ENCODE results near the gene ADCK1. TPM values are rescaled to one million over a fixed set of nuclear protein-coding genes. Genes with fewer than 3 reads are reported as not detected.

ADCK1 gene
- total RNA-seq, 1 experiment from 2014 or later = 8.8 TPM

DNA sequence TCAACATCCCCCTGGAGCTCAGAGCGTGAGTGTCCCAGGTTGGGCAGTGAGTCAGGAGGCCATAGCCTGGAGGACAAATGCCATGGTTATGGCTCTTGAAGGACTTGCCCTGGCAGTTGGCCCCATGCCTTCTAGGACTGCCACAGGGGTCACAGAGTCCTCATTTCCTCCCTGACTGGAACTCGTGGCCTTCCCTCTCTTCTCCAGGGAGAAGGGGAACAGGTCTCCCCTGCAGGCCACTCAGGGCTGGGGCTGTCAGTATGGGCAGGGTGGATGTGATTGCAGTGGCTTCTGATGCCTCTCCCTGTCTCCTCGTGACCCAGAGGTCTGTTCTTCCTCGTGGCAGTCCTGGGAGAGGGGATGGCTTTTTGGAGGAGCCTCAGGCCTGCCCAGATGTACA, 70.7 kb downstream of the ADCK1 start:
- no peaks in the 10 kb centered on the region for H3K36me3 ChIP-seq (ENCODE audit: control insufficient read depth, insufficient read depth, low read length)
- no peak overlapping the region for H3K4me3 Mint-ChIP-seq (ENCODE audit: unreplicated experiment)
- no TSS peak for BruUV-seq (replicated peaks)
- H3K27ac Mint-ChIP-seq (ENCODE audit: unreplicated experiment) = no peak overlapping the region
- no peak overlapping the region for H3K4me3 ChIP-seq (ENCODE audit: low read depth, low read length)
- H3K9me3 ChIP-seq = no peaks in the 10 kb centered on the region
- POLR2A ChIA-PET = no interaction called here
- DNase-seq = no peak
- no peaks in the 10 kb centered on the region for H3K4me1 ChIP-seq
- no peaks in the 10 kb centered on the region for H3K27me3 ChIP-seq (replicated peaks; ENCODE audit: control insufficient read depth, insufficient read depth, low read length)
- no peaks in the 10 kb centered on the region for H3K27me3 Mint-ChIP-seq (ENCODE audit: insufficient read depth, unreplicated experiment)
- intact Hi-C loops (cut with micrococcal nuclease; ENCODE audit: unreplicated experiment) = no loop called here
- H3K4me1 Mint-ChIP-seq (ENCODE audit: low read depth, unreplicated experiment) = no peaks in the 10 kb centered on the region
- CTCF ChIA-PET = no interaction called here
- H3K9me3 Mint-ChIP-seq (ENCODE audit: unreplicated experiment) = no peaks in the 10 kb centered on the region
- H3K36me3 Mint-ChIP-seq (ENCODE audit: insufficient read depth, unreplicated experiment) = no peaks in the 10 kb centered on the region
- TF ChIP-seq, protein P1, sequence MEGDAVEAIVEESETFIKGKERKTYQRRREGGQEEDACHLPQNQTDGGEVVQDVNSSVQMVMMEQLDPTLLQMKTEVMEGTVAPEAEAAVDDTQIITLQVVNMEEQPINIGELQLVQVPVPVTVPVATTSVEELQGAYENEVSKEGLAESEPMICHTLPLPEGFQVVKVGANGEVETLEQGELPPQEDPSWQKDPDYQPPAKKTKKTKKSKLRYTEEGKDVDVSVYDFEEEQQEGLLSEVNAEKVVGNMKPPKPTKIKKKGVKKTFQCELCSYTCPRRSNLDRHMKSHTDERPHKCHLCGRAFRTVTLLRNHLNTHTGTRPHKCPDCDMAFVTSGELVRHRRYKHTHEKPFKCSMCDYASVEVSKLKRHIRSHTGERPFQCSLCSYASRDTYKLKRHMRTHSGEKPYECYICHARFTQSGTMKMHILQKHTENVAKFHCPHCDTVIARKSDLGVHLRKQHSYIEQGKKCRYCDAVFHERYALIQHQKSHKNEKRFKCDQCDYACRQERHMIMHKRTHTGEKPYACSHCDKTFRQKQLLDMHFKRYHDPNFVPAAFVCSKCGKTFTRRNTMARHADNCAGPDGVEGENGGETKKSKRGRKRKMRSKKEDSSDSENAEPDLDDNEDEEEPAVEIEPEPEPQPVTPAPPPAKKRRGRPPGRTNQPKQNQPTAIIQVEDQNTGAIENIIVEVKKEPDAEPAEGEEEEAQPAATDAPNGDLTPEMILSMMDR (IDR thresholded peaks at IDR 0.05; ENCODE audit: insufficient read depth in 1 of 2, low read depth in 1 of 2, low read length in 1 of 2, severe bottlenecking in 1 of 2, unreplicated experiment in 1 of 2) = no peak

DNA sequence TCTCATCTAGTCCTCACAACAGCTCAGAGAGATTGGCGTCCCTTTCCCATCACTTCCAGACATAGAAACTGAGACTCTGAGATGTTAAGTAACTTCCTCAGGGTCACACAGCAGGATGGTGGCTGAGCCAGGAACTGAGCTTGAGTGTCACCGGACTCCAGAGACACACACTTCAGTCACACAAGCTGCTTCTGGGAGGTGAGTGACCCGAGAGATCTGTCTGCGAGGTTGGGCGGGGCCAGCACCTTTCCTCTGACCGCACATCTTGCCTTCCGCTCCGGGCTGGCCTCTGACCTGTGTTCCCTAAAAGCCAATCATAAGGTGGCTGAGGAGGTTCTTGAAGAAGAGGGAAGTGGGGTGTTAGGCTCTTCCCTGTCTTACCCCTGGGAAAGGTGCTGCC, 72.2 kb downstream of the ADCK1 start:
- TF ChIP-seq, protein P1 (IDR thresholded peaks at IDR 0.05; ENCODE audit: insufficient read depth in 1 of 2, low read depth in 1 of 2, low read length in 1 of 2, severe bottlenecking in 1 of 2, unreplicated experiment in 1 of 2) = no peak
- Histone ChIP-seq H3K36me3 (ENCODE audit: control insufficient read depth, insufficient read depth, low read length) (no peaks in the 10 kb centered on the region), H3K9me3 (no peaks in the 10 kb centered on the region), H3K4me1 (no peaks in the 10 kb centered on the region), H3K4me3 (ENCODE audit: low read depth, low read length) (no peak overlapping the region), H3K27me3 (replicated peaks; ENCODE audit: control insufficient read depth, insufficient read depth, low read length) (no peaks in the 10 kb centered on the region)
- no peak overlapping the region for H3K27ac Mint-ChIP-seq (ENCODE audit: unreplicated experiment)
- H3K36me3 Mint-ChIP-seq (ENCODE audit: insufficient read depth, unreplicated experiment) = no peaks in the 10 kb centered on the region
- H3K9me3 Mint-ChIP-seq (ENCODE audit: unreplicated experiment) = no peaks in the 10 kb centered on the region
- intact Hi-C loops (cut with micrococcal nuclease; ENCODE audit: unreplicated experiment) = no loop called here
- DNase-seq = no peak
- POLR2A ChIA-PET = no interaction called here
- H3K4me1 Mint-ChIP-seq (ENCODE audit: low read depth, unreplicated experiment) = no peaks in the 10 kb centered on the region
- CTCF ChIA-PET = no interaction called here
- BruUV-seq (replicated peaks) = no TSS peak
- H3K27me3 Mint-ChIP-seq (ENCODE audit: insufficient read depth, unreplicated experiment) = no peaks in the 10 kb centered on the region
- no peak overlapping the region for H3K4me3 Mint-ChIP-seq (ENCODE audit: unreplicated experiment)

DNA sequence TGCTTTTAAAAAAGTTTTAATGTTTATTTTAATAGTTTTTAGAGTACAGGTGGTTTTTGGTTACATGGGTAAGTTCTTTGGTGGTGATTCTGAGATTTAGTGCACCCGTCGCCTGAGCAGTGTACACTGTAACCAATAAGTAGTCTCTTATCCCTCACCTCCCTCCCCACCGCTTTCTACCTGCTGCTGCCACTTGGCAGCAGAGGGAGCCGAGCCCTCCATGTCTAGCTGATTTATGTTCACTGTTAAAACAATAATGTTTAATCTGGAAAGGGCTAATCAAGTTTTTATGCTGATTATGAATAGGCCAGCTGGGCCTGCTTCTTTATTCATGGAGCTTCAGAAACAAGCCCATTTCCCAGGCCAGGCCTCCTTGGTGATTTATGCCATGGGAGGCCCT, 73.1 kb downstream of the ADCK1 start:
- H3K4me1 ChIP-seq = no peaks in the 10 kb centered on the region
- Mint-ChIP-seq H3K27me3 (ENCODE audit: insufficient read depth, unreplicated experiment) (no peaks in the 10 kb centered on the region), H3K9me3 (ENCODE audit: unreplicated experiment) (no peaks in the 10 kb centered on the region), H3K27ac (ENCODE audit: unreplicated experiment) (no peak overlapping the region), H3K36me3 (ENCODE audit: insufficient read depth, unreplicated experiment) (no peaks in the 10 kb centered on the region), H3K4me1 (ENCODE audit: low read depth, unreplicated experiment) (no peaks in the 10 kb centered on the region), H3K4me3 (ENCODE audit: unreplicated experiment) (no peak overlapping the region)
- DNase-seq = no peak
- no peaks in the 10 kb centered on the region for H3K36me3 ChIP-seq (ENCODE audit: control insufficient read depth, insufficient read depth, low read length)
- H3K4me3 ChIP-seq (ENCODE audit: low read depth, low read length) = no peak overlapping the region
- POLR2A ChIA-PET = no interaction called here
- H3K9me3 ChIP-seq = no peaks in the 10 kb centered on the region
- CTCF ChIA-PET = no interaction called here
- intact Hi-C loops (cut with micrococcal nuclease; ENCODE audit: unreplicated experiment) = no loop called here
- no TSS peak for BruUV-seq (replicated peaks)
- TF ChIP-seq, protein P1 (IDR thresholded peaks at IDR 0.05; ENCODE audit: insufficient read depth in 1 of 2, low read depth in 1 of 2, low read length in 1 of 2, severe bottlenecking in 1 of 2, unreplicated experiment in 1 of 2) = no peak
- H3K27me3 ChIP-seq (replicated peaks; ENCODE audit: control insufficient read depth, insufficient read depth, low read length) = no peaks in the 10 kb centered on the region
